HG03280 (cell line): ENCODE data around the gene RABL6.
A peak's percentile ranks its signal among the peaks of the same experiment; 100 is the strongest.
"Not testable (repeated sequence)": the region's sequence is repeated elsewhere in the genome, so short reads cannot be mapped to it uniquely, and the experiment has no call there.

Experiments used
- ATAC-seq: cut with Tn5 transposase; IDR thresholded peaks from one replicate; pipeline ENCODE4 v1.9.1; 2021; ENCODE audit warnings: mild to moderate bottlenecking, moderate library complexity; ENCODE audit not compliant: unreplicated experiment

RABL6 gene

GRCh38 chr9:136807281-136808074, at the start of gene RABL6:
RABL6 (plus strand) TSS chr9:136807948; CDS start chr9:136808197, 249 bp downstream.
- ATAC-seq, result peak; percentile 80

GRCh38 chr9:136759001-136759400, 48.7 kb upstream of the RABL6 start:
- no peak for ATAC-seq

- no peak for ATAC-seq
These were observed 48.1 kb upstream of the RABL6 start for GRCh38 chr9:136759436-136760325.

- no peak for ATAC-seq
These were observed 47.3 kb upstream of the RABL6 start for GRCh38 chr9:136760424-136760823.

GRCh38 chr9:136760834-136761544, 46.8 kb upstream of the RABL6 start:
- not testable (repeated sequence) for ATAC-seq

- no peak for ATAC-seq
These were observed 46.2 kb upstream of the RABL6 start for GRCh38 chr9:136761545-136761981.

- no peak for ATAC-seq
These were observed 45.5 kb upstream of the RABL6 start for GRCh38 chr9:136762221-136762691.

- ATAC-seq, result no peak
These were observed 44.7 kb upstream of the RABL6 start for GRCh38 chr9:136762915-136763648.

GRCh38 chr9:136763649-136764035, 44.1 kb upstream of the RABL6 start:
- no peak for ATAC-seq

- ATAC-seq, result no peak
These were observed 43.4 kb upstream of the RABL6 start, which contains the start of gene LCN15 for GRCh38 chr9:136764301-136764891. LCN15 (minus strand) TSS chr9:136764518; CDS start chr9:136764488, 30 bp downstream.

- ATAC-seq, result no peak
These were observed 42.7 kb upstream of the RABL6 start for GRCh38 chr9:136765041-136765440.

GRCh38 chr9:136765745-136766409, 41.9 kb upstream of the RABL6 start:
- peak; percentile 50 for ATAC-seq

GRCh38 chr9:136766410-136767120, 41.2 kb upstream of the RABL6 start:
- ATAC-seq, result not testable (repeated sequence)

GRCh38 chr9:136769710-136770191, 38.0 kb upstream of the RABL6 start:
- no peak for ATAC-seq

GRCh38 chr9:136771907-136772415, 35.8 kb upstream of the RABL6 start:
- ATAC-seq, result no peak

GRCh38 chr9:136773386-136774044, 34.2 kb upstream of the RABL6 start:
- ATAC-seq, result no peak

GRCh38 chr9:136774416-136775045, 33.2 kb upstream of the RABL6 start:
- ATAC-seq, result no peak
